Lung (tissue), 12 donors: ENCODE results near the gene SCGB1D4. TPM values are rescaled to one million over a fixed set of nuclear protein-coding genes. Genes with fewer than 3 reads are reported as not detected.

Experiments used
- ATAC-seq: fragments of 200-7000 bp; cut with Tn5 transposase; one replicate; pipeline ENCODE4 v1.9.1; 2020; ENCODE audit warnings: moderate number of reproducible peaks; ENCODE audit not compliant: insufficient read depth, low FRiP score
- DNase-seq, 3 donors: peaks; one replicate each; pipeline ENCODE4 v3.0.0-alpha.2; 2013 to 2017
- H3K27ac ChIP-seq, 2 donors: one replicate each; pipeline ENCODE4 v1.5.1; 2013; ENCODE audit warnings: mild to moderate bottlenecking in 2 of 2, moderate library complexity in 2 of 2, control low read depth in 1 of 2, inconsistent platforms in 1 of 2, low read depth in 1 of 2, low read length in 1 of 2
- H3K27me3 ChIP-seq, 3 donors: one replicate each; pipeline ENCODE4 v1.5.1; 2013; ENCODE audit warnings: low read length in 2 of 3; ENCODE audit not compliant: control insufficient read depth in 3 of 3, insufficient read depth in 3 of 3
- H3K36me3 ChIP-seq, 4 donors: one replicate each; pipeline ENCODE4 v1.5.1; 2013; ENCODE audit warnings: low read length in 4 of 4, mild to moderate bottlenecking in 1 of 4, moderate library complexity in 1 of 4; ENCODE audit not compliant: control insufficient read depth in 4 of 4, insufficient read depth in 4 of 4
- H3K4me1 ChIP-seq, 5 donors: one replicate each; pipeline ENCODE4 v1.5.1; 2013; ENCODE audit warnings: low read length in 5 of 5, mild to moderate bottlenecking in 2 of 5, moderate library complexity in 1 of 5; ENCODE audit not compliant: control insufficient read depth in 5 of 5, insufficient read depth in 5 of 5
- H3K4me3 ChIP-seq: one replicate; pipeline ENCODE4 v1.5.1; 2013; ENCODE audit warnings: mild to moderate bottlenecking, control low read depth, moderate library complexity
- H3K9ac ChIP-seq, 2 donors: one replicate each; pipeline ENCODE4 v1.5.1; 2013; ENCODE audit warnings: low read length in 2 of 2, control low read depth in 1 of 2; ENCODE audit not compliant: insufficient read depth in 1 of 2
- H3K9me3 ChIP-seq, 4 donors: one replicate each; pipeline ENCODE4 v1.5.1; 2013; ENCODE audit warnings: low read length in 3 of 4, mild to moderate bottlenecking in 1 of 4, moderate library complexity in 1 of 4; ENCODE audit not compliant: control insufficient read depth in 4 of 4, insufficient read depth in 3 of 4
- CTCF ChIP-seq: IDR thresholded peaks from 2 replicates; pipeline ENCODE4 v1.5.1; 2012; ENCODE audit warnings: mild to moderate bottlenecking; ENCODE audit errors: control extremely low read depth, extremely low read depth
- WGBS, 2 donors: extraction: QIAGEN DNeasy Blood & Tissue Kit; methylation state at CpG; one replicate each; pipeline ENCODE4 v1.1.7; 2013; 5-methylcytosine and 5-hydroxymethylcytosine counted together
- polyA plus RNA-seq, 2 donors: library from polyadenylated mRNA; stranded (reverse); fragments of 200-250 nt; gene quantifications; one replicate each; pipeline ENCODE4 v1.2.1, GENCODE V29; 2013
- total RNA-seq, 2 donors: library from RNA; depleted of rRNA in 1 of 2; stranded (reverse); fragments of >200 nt in 1 of 2; gene quantifications; one replicate each; pipeline ENCODE4 v1.2.1, GENCODE V29; 2014 to 2021
- donor health status: control.
- donor health status: control.
- donor health status: Bipolar disorder and iron deficiency.
- donor health status: healthy.
- donor health status: DM: yes; HTN: yes; CAD: no.

The SCGB1D4 gene
- total and polyA plus RNA-seq, 4 donors, result not detected

- peaks cover 0 to 61% (median 19%) of the 10 kb centered on the region in 3 donors for H3K27me3 ChIP-seq
- 61 to 69% methylated on average over 4 of the region's 4 CpGs for WGBS, 2 donors
- no peak overlapping the region for H3K27ac ChIP-seq
- H3K4me1 ChIP-seq, result peaks cover 0 to 3% (median 0%) of the 10 kb centered on the region in 5 donors
- no peak for ATAC-seq
- DNase-seq, result no peak
- no peaks in the 10 kb centered on the region for H3K9me3 ChIP-seq
- no peak overlapping the region for H3K9ac ChIP-seq
- no peak overlapping the region for H3K4me3 ChIP-seq
- TF ChIP-seq CTCF, result no peak
- no peaks in the 10 kb centered on the region for H3K36me3 ChIP-seq
These were observed 42.7 kb upstream of the SCGB1D4 start for GRCh38 chr11:62341588-62341987.

- no peak overlapping the region for H3K4me3 ChIP-seq
- H3K9ac ChIP-seq, result no peak overlapping the region
- peak; percentile 22 to 64 (median 51) for DNase-seq
- H3K27me3 ChIP-seq, result peaks cover 0 to 62% (median 28%) of the 10 kb centered on the region in 3 donors
- H3K27ac ChIP-seq, result peak overlapping the region in 1 of 2 donors; percentile 17
- peak; percentile 40 for TF ChIP-seq CTCF
- H3K36me3 ChIP-seq, result no peaks in the 10 kb centered on the region
- no peak for ATAC-seq
- WGBS, 2 donors, result 59 to 60% methylated on average over 6 of the region's 6 CpGs
- peaks cover 0 to 3% (median 0%) of the 10 kb centered on the region in 5 donors for H3K4me1 ChIP-seq
- H3K9me3 ChIP-seq, result no peaks in the 10 kb centered on the region
These were observed 41.5 kb upstream of the SCGB1D4 start for GRCh38 chr11:62340269-62340901.

GRCh38 chr11:62338218-62338617, 39.3 kb upstream of the SCGB1D4 start:
- Histone ChIP-seq H3K4me1 (peaks cover 0 to 3% (median 0%) of the 10 kb centered on the region in 5 donors), H3K36me3 (no peaks in the 10 kb centered on the region), H3K27ac (no peak overlapping the region), H3K9ac (peak overlapping the region in 1 of 2 donors; percentile 17), H3K4me3 (peak overlapping the region; percentile 36), H3K9me3 (no peaks in the 10 kb centered on the region), H3K27me3 (peaks cover 0 to 70% (median 32%) of the 10 kb centered on the region in 3 donors)
- no peak for ATAC-seq
- no peak for TF ChIP-seq CTCF
- no peak for DNase-seq
- WGBS, 2 donors, result 46 to 61% methylated on average over 1 of the region's 1 CpG
